WERI-Rb-1 (cell line): Measurements from ENCODE around the gene DAB1.
"Not testable (repeated sequence)": the region's sequence is repeated elsewhere in the genome, so short reads cannot be mapped to it uniquely, and the experiment has no call there.

Source experiments
- DNase-seq: peaks from one replicate; pipeline ENCODE4 v3.0.0-alpha.2; 2020
- H3K27ac ChIP-seq: fragments of 250-450 bp; sonication (Bioruptor Pico); 2 replicates; pipeline ENCODE4 v1.5.1; 2020; ENCODE audit warnings: mild to moderate bottlenecking, moderate library complexity
- H3K27me3 ChIP-seq: fragments of 250-450 bp; sonication (Bioruptor Pico); 2 replicates; pipeline ENCODE4 v1.5.1; 2021; ENCODE audit warnings: mild to moderate bottlenecking, low read depth, moderate library complexity; ENCODE audit not compliant: insufficient read depth, severe bottlenecking
- H3K36me3 ChIP-seq: fragments of 250-450 bp; sonication (Bioruptor Pico); 2 replicates; pipeline ENCODE4 v1.5.1; 2020; ENCODE audit warnings: mild to moderate bottlenecking, moderate library complexity
- H3K4me3 ChIP-seq: 2 replicates; pipeline ENCODE4 v1.5.1; 2011; ENCODE audit warnings: low read depth, mild to moderate bottlenecking, control low read depth, low read length
- H3K9me3 ChIP-seq: fragments of 250-450 bp; sonication (Bioruptor Pico); 2 replicates; pipeline ENCODE4 v1.5.1; 2021; ENCODE audit warnings: mild to moderate bottlenecking, moderate library complexity; ENCODE audit not compliant: severe bottlenecking
- CTCF ChIP-seq: IDR thresholded peaks from 2 replicates; pipeline ENCODE4 v1.5.1; 2011; ENCODE audit warnings: low read depth, mild to moderate bottlenecking, control low read depth, inconsistent platforms, low read length

DAB1 gene

GRCh38 chr1:57344265-57344664 lies 79.6 kb downstream of the DAB1 start:
- H3K27me3 ChIP-seq, result no peaks in the 10 kb centered on the region

GRCh38 chr1:57343298-57343915 lies 80.5 kb downstream of the DAB1 start:
- not testable (repeated sequence) for DNase-seq, H3K36me3 ChIP-seq, H3K9me3 ChIP-seq, H3K4me3 ChIP-seq, H3K27ac ChIP-seq, H3K27me3 ChIP-seq

More at GRCh38 chr1:57344265-57344664, 79.6 kb downstream of the DAB1 start:
- Histone ChIP-seq H3K4me3 (no peak overlapping the region), H3K36me3 (no peaks in the 10 kb centered on the region), H3K27ac (no peak overlapping the region), H3K9me3 (no peaks in the 10 kb centered on the region)
- no peak for TF ChIP-seq CTCF
- no peak for DNase-seq

- Histone ChIP-seq H3K4me3 (no peak overlapping the region), H3K27me3 (no peaks in the 10 kb centered on the region), H3K9me3 (no peaks in the 10 kb centered on the region), H3K27ac (no peak overlapping the region), H3K36me3 (no peaks in the 10 kb centered on the region)
- no peak for TF ChIP-seq CTCF
- DNase-seq, result no peak
Measured at GRCh38 chr1:57341721-57342120, 82.1 kb downstream of the DAB1 start.

- no peak for DNase-seq
- H3K27me3 ChIP-seq, result no peaks in the 10 kb centered on the region
- no peak overlapping the region for H3K4me3 ChIP-seq
- H3K36me3 ChIP-seq, result no peaks in the 10 kb centered on the region
- H3K9me3 ChIP-seq, result no peaks in the 10 kb centered on the region
- no peak for TF ChIP-seq CTCF
- H3K27ac ChIP-seq, result no peak overlapping the region
Measured at GRCh38 chr1:57340334-57341070, 83.4 kb downstream of the DAB1 start.

- no peak overlapping the region for H3K27ac ChIP-seq
- H3K36me3 ChIP-seq, result no peaks in the 10 kb centered on the region
- no peak overlapping the region for H3K4me3 ChIP-seq
- H3K27me3 ChIP-seq, result no peaks in the 10 kb centered on the region
- no peaks in the 10 kb centered on the region for H3K9me3 ChIP-seq
- no peak for TF ChIP-seq CTCF
- DNase-seq, result no peak
Measured at GRCh38 chr1:57337623-57338022, 86.2 kb downstream of the DAB1 start.

GRCh38 chr1:57336793-57337192 lies 87.1 kb downstream of the DAB1 start:
- no peaks in the 10 kb centered on the region for H3K9me3 ChIP-seq

More at GRCh38 chr1:57336793-57337192, 87.1 kb downstream of the DAB1 start:
- no peak overlapping the region for H3K4me3 ChIP-seq
- H3K36me3 ChIP-seq, result no peaks in the 10 kb centered on the region
- H3K27ac ChIP-seq, result no peak overlapping the region
- TF ChIP-seq CTCF, result no peak
- no peak for DNase-seq
- H3K27me3 ChIP-seq, result no peaks in the 10 kb centered on the region
